IMR-90 (cell line): ENCODE data around the gene LRRN2.

Experiments used
- CTCF ChIP-seq: conservative IDR thresholded peaks from 2 replicates; pipeline ENCODE4 v1.5.1; 2012; ENCODE audit warnings: mild to moderate bottlenecking, low read depth, low read length, improper control_type of control experiment
- MAFK ChIP-seq: IDR thresholded peaks from 2 replicates; pipeline ENCODE4 v1.6.1; 2012; ENCODE audit warnings: low read depth, low read length, improper control_type of control experiment
- MAZ ChIP-seq: IDR thresholded peaks from 2 replicates; pipeline ENCODE4 v1.6.1; 2012; ENCODE audit warnings: low read depth, mild to moderate bottlenecking, low read length, improper control_type of control experiment, moderate library complexity, borderline replicate concordance
- POLR2A ChIP-seq: IDR thresholded peaks from 2 replicates; pipeline ENCODE4 v1.6.1; 2012; ENCODE audit warnings: mild to moderate bottlenecking, low read depth, low read length
- RAD21 ChIP-seq: IDR thresholded peaks from 2 replicates; pipeline ENCODE4 v1.6.1; 2012; ENCODE audit warnings: low read length, improper control_type of control experiment
- USF2 ChIP-seq: fragments of 150-350 bp; IDR thresholded peaks from 2 replicates; pipeline ENCODE4 v1.6.1; 2017; ENCODE audit warnings: mild to moderate bottlenecking, antibody characterized with exemption, low read length, low read depth

GRCh38 chr1:204664384-204664651 is 21.2 kb downstream of the LRRN2 start:
- TF ChIP-seq CTCF (no peak), MAFK (no peak), POLR2A (no peak), USF2 (no peak), RAD21 (no peak), MAZ (no peak)
